ENCODE results near the gene RPL36A.

Gene RPL36A

DNA sequence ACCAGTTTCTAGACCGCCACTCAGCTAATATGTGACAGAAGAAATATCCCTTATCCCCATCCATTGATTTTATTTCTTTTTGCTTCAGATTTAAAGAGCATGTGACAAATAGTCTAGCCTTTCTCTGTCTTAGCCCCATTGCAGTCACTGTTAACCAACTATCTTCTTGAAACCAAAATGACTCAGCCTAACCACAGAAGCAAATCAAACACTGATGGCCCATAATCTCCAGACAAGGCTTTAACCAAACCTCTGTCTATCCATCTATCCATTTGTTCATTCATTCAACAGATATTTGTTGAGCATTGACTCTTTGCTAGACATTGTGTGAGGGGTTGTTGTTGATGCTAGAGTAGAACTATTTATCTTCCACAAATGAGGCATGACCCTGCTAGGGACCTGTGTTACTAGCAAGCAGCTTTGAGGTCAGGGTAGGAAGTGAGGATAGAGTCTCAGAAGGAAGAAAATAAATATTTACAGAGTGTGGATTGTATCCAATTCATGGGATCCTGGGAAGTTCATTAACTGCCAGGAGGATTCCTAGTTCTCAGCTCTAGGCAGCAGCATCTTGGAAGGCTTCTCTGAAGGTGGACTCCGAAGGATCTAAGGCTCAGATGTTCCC is 39.8 kb downstream of the RPL36A start:
- Histone ChIP-seq H3K4me1 (ENCODE audit: low read length) (peaks cover 14% of the 10 kb centered on the region), H4K20me1 (ENCODE audit: insufficient read depth, low read length) (no peaks in the 10 kb centered on the region), H3K27me3 (ENCODE audit: low read depth, low read length) (no peaks in the 10 kb centered on the region), H2AFZ (ENCODE audit: low read depth, low read length) (no peak overlapping the region), H3K79me2 (ENCODE audit: low read length) (no peaks in the 10 kb centered on the region), H3K4me2 (ENCODE audit: low read length) (peak overlapping the region; percentile 14; the same call in 1 of the 2 replicates), H3K36me3 (replicated peaks; ENCODE audit: low read depth, low read length) (peaks cover 4% of the 10 kb centered on the region), H3K9me3 (ENCODE audit: insufficient read depth, low read length) (no peaks in the 10 kb centered on the region), H3K9ac (ENCODE audit: low read length) (no peak overlapping the region), H3K27ac (ENCODE audit: low read length) (no peak overlapping the region), H3K4me3 (ENCODE audit: low read length) (no peak overlapping the region)
- TF ChIP-seq CTCF (IDR thresholded peaks at IDR 0.05; ENCODE audit: low read depth, low read length) (no peak), EZH2phosphoT487 (IDR thresholded peaks at IDR 0.05; ENCODE audit: low read depth) (no peak)

- Histone ChIP-seq H3K79me2 (ENCODE audit: low read length) (no peaks in the 10 kb centered on the region), H3K9ac (ENCODE audit: low read length) (no peak overlapping the region), H3K4me2 (ENCODE audit: low read length) (no peak overlapping the region), H4K20me1 (ENCODE audit: insufficient read depth, low read length) (no peaks in the 10 kb centered on the region), H3K4me1 (ENCODE audit: low read length) (no peaks in the 10 kb centered on the region), H3K27me3 (ENCODE audit: low read depth, low read length) (no peaks in the 10 kb centered on the region), H3K36me3 (replicated peaks; ENCODE audit: low read depth, low read length) (no peaks in the 10 kb centered on the region), H3K4me3 (ENCODE audit: low read length) (no peak overlapping the region), H3K9me3 (ENCODE audit: insufficient read depth, low read length) (no peaks in the 10 kb centered on the region), H3K27ac (ENCODE audit: low read length) (no peak overlapping the region), H2AFZ (ENCODE audit: low read depth, low read length) (no peak overlapping the region)
- TF ChIP-seq CTCF (IDR thresholded peaks at IDR 0.05; ENCODE audit: low read depth, low read length) (no peak), EZH2phosphoT487 (IDR thresholded peaks at IDR 0.05; ENCODE audit: low read depth) (no peak)
Measured at GRCh38 chrX:101442085-101442484, 51.3 kb downstream of the RPL36A start.
